Astrocyte of the cerebellum (primary cell): ENCODE data around the gene PPP6R3.

ENCODE experiments used
- DNase-seq: peaks from one replicate; pipeline ENCODE4 v3.0.0-alpha.2; 2011; ENCODE audit warnings: low read depth
- H3K4me3 ChIP-seq: 2 replicates; pipeline ENCODE4 v1.5.1; 2011; ENCODE audit warnings: mild to moderate bottlenecking, low read depth, low read length, moderate library complexity
- in situ Hi-C: cut with HindIII; loops from 2 replicates; pipeline ENCODE4 v1.10.0; 2017; ENCODE audit warnings: low sequenced_read_pairs
- TF ChIP-seq, protein P1 (sequence below): IDR thresholded peaks from 2 replicates; pipeline ENCODE4 v1.5.1; 2012; ENCODE audit warnings: low read length, low read depth, moderate library complexity, mild to moderate bottlenecking; ENCODE audit errors: missing control alignments

The PPP6R3 gene

DNA sequence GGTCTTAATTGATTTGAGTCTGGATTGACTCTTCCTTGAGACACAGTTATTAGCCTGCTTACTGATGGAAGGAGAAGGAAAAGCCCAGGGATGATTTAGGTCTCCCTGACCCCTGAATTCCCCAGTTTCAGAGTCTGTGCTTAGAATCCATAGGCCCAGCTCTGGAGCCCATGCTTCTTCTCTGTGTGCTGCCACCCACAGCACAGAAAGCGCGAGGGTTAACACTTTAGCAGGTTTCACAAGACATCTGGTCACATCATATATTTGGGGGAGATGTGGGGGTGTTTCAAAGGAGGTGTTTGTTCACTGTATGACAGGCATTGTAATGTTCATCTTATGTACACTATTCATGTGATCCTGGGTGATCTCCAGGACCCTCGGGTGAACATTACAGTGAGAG lies 107.0 kb downstream of the PPP6R3 start:
- no peak for DNase-seq
- TF ChIP-seq, protein P1, sequence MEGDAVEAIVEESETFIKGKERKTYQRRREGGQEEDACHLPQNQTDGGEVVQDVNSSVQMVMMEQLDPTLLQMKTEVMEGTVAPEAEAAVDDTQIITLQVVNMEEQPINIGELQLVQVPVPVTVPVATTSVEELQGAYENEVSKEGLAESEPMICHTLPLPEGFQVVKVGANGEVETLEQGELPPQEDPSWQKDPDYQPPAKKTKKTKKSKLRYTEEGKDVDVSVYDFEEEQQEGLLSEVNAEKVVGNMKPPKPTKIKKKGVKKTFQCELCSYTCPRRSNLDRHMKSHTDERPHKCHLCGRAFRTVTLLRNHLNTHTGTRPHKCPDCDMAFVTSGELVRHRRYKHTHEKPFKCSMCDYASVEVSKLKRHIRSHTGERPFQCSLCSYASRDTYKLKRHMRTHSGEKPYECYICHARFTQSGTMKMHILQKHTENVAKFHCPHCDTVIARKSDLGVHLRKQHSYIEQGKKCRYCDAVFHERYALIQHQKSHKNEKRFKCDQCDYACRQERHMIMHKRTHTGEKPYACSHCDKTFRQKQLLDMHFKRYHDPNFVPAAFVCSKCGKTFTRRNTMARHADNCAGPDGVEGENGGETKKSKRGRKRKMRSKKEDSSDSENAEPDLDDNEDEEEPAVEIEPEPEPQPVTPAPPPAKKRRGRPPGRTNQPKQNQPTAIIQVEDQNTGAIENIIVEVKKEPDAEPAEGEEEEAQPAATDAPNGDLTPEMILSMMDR: no peak
- in situ Hi-C loops: no loop called here
- H3K4me3 ChIP-seq: no peak overlapping the region

DNA sequence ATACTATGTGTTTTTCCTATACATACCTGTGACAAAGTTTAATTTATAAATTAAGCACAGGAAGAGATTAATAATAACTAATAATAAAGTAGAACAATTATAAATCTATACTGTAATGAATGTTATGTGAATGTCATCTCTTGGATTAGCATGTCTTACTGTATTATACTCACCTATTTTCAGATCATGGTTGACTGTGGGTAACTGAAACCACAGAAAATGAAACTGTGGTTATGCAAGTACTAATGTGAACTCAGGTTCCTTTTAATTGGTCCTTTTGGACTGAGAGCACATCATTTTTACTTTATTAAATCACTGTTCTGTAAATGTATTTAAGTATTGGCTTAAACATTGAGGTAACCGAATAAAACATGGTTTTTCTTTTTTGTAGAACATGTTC lies 108.8 kb downstream of the PPP6R3 start:
- TF ChIP-seq, protein P1: no peak
- in situ Hi-C loops: no loop called here
- no peak for DNase-seq
- H3K4me3 ChIP-seq: no peak overlapping the region

DNA sequence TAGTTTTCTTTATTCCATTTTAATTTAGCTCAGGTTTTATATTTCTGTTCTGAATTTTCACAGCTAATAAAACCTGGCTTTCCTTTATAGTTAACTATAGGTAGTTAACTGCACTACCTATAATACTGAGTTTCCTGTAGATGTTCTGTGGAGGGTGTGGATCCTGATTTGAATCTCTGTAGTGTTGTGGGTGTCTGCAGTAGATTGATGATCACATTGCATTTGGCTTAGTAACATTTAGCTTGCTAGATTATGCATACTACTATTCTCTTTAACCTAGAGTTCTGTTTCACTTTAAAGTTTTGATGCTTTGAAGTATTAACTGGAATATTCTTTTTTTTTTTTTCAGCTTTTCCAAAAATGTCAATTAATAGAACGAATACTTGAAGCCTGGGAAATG lies 110.1 kb downstream of the PPP6R3 start:
- no peak overlapping the region for H3K4me3 ChIP-seq
- TF ChIP-seq, protein P1: no peak
- no peak for DNase-seq
- in situ Hi-C loops: no loop called here

DNA sequence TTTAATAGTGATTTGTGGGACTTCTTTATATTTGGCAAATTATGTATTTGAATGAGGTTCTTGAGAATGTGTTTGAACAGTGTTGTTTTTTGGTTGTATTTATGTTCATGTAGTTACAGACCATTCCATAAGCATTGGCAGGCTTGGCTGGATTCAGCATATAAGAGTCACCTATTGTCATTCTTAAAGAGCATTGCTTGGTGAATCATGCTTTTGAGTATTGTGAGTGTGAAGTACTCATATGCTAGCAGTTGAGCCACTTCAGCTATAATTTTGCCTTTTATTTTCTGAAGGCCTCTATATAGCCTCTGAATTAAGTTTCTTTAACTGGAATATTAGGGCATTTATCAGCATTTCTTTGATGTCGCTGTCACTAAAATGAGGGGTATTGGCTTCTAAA lies 113.8 kb downstream of the PPP6R3 start:
- TF ChIP-seq, protein P1: no peak
- DNase-seq: no peak
- in situ Hi-C loops: no loop called here
- H3K4me3 ChIP-seq: no peak overlapping the region

DNA sequence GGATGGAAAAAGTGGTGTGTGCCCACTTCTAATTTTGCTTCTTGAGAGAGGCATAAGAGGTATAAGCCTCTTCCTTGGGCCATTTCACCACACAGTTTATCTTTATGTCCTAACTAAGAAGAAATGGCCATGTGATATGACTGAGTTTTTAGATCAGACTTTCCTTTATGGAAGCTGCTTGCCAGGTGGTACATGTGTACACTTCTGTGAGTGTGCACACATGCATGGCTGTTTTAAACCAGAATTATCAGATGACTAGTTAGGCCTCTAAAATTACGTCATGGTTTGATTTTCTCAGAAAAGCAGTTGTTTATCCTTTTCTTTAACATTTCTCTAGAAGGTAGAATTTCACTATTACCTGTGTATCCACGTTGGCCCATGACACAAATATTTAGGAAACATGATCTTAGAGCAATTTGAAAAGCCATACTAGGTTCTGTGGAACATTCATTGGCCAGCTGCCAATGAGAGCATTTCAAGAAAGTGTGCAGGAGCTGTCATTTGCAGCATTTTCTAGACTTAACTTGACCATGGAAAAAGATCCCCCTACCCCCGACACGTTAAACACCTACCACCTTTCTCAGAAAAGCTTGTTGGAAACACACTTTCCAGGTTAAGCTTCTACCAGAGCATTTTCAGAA lies 114.6 kb downstream of the PPP6R3 start:
- DNase-seq: no peak
- TF ChIP-seq, protein P1: no peak
- in situ Hi-C loops: no loop called here
- H3K4me3 ChIP-seq: no peak overlapping the region

DNA sequence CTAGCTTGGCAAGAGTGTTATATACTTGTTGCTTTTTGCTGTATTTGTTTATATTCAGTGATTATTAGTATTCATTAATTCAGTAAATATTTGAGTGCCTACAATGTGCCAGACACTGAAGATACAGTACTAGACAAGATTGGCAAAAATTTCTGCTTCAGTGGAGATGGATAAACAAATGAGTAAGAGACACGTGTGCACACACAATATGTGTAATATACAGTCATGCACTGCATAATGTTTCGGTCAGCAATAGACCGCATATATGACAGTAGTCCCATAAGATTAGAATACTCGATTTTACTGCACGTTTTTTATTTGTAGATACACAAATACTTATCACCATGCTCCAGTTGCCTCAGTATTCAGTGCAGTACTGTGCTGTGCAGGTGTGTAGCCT lies 118.9 kb downstream of the PPP6R3 start:
- in situ Hi-C loops: no loop called here
- TF ChIP-seq, protein P1: no peak
- H3K4me3 ChIP-seq: no peak overlapping the region
- DNase-seq: no peak
